BLaER1 treated with 17β-estradiol and CSF1 and Interleukin-3, amounts not matched to agents 10 nM and 100 nM (cell line): ENCODE measurements around the gene ICAM5.

ENCODE experiments used
- H3K27ac ChIP-seq, 11 experiments: shearing (Covaris generic); formaldehyde crosslinking; 2 replicates each; pipeline ENCODE4 v1.8.1; 2022
- H3K27me3 ChIP-seq, 11 experiments: shearing (Covaris generic); formaldehyde crosslinking; 2 replicates each; pipeline ENCODE4 v1.8.1; 2022
- H3K36me3 ChIP-seq, 11 experiments: shearing (Covaris generic); formaldehyde crosslinking; 2 replicates each; pipeline ENCODE4 v1.8.1; 2022
- H3K4me1 ChIP-seq, 10 experiments: shearing (Covaris generic); formaldehyde crosslinking; 2 replicates each; pipeline ENCODE4 v1.8.1; 2022
- H3K4me2 ChIP-seq, 11 experiments: shearing (Covaris generic); formaldehyde crosslinking; 2 replicates each; pipeline ENCODE4 v1.8.1; 2022
- H3K4me3 ChIP-seq, 10 experiments: shearing (Covaris generic); formaldehyde crosslinking; 2 replicates each; pipeline ENCODE4 v1.8.1; 2022
- H3K9ac ChIP-seq, 11 experiments: shearing (Covaris generic); formaldehyde crosslinking; 2 replicates each; pipeline ENCODE4 v1.8.1; 2022
- H3K9me3 ChIP-seq, 11 experiments: shearing (Covaris generic); formaldehyde crosslinking; replicated peaks in 1 of 11; 2 replicates each; pipeline ENCODE4 v1.8.1; 2022
- H4K20me1 ChIP-seq, 11 experiments: shearing (Covaris generic); formaldehyde crosslinking; 2 replicates each; pipeline ENCODE4 v1.8.1; 2022
- Cebpa-rat ChIP-seq, 11 experiments: shearing (Covaris generic); IDR thresholded peaks; 2 replicates each; pipeline ENCODE4 v1.8.1; 2022

ICAM5 gene

DNA sequence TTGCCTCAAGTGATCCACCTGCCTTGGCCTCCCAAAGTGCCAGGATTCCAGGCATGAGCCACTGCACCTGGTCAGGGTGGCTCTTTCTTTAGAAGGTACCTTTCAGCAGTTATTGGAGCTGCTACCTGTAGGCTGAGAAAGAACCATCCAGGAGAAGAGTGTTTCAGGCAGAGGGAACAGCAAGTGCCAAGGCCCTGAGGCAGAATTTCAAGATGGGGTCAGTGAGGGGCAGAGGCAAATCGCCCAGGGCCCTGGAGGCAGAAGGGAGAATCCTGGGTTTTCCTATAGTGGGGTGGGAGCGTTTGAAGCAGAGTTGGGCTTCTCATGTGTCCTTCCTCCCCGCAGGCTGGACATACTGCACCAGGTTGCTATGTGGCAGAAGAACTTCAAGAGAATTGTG lies 35.5 kb upstream of the ICAM5 start:
- no peaks in the 10 kb centered on the region for H3K9me3 ChIP-seq
- H3K27me3 ChIP-seq, result no peaks in the 10 kb centered on the region
- H3K4me2 ChIP-seq, result peak overlapping the region in 6 of 11 experiments; percentile 10 to 98 (median 96); a peak in 4 of 22 replicates
- no peak overlapping the region for H3K27ac ChIP-seq
- peaks cover 21 to 35% (median 31%) of the 10 kb centered on the region in 10 experiments for H3K4me1 ChIP-seq
- TF ChIP-seq Cebpa-rat (IDR thresholded peaks at IDR 0.05), result no peak
- H3K4me3 ChIP-seq, result 0 out of 20 replicates have a peak overlapping the region, but pooled peaks of 1 of the 10 experiments have one; percentile 91
- peaks cover 0 to 63% (median 36%) of the 10 kb centered on the region in 11 experiments; a peak in 19 of 22 replicates for H4K20me1 ChIP-seq
- H3K36me3 ChIP-seq, result peaks cover 49 to 62% (median 54%) of the 10 kb centered on the region in 11 experiments
- peak overlapping the region in 5 of 11 experiments; percentile 1 to 89 (median 14); a peak in 5 of 22 replicates for H3K9ac ChIP-seq

GRCh38 chr19:10255358-10255757 lies 34.4 kb upstream of the ICAM5 start:
- H3K27ac ChIP-seq, result no peak overlapping the region
- no peaks in the 10 kb centered on the region for H3K27me3 ChIP-seq
- H3K4me3 ChIP-seq, result no peak overlapping the region
- peaks cover 21 to 39% (median 31%) of the 10 kb centered on the region in 10 experiments for H3K4me1 ChIP-seq
- H3K36me3 ChIP-seq, result peaks cover 54 to 71% (median 62%) of the 10 kb centered on the region in 11 experiments
- TF ChIP-seq Cebpa-rat (IDR thresholded peaks at IDR 0.05), result no peak
- H4K20me1 ChIP-seq, result peaks cover 0 to 70% (median 37%) of the 10 kb centered on the region in 11 experiments; a peak in 19 of 22 replicates
- no peaks in the 10 kb centered on the region for H3K9me3 ChIP-seq
- H3K4me2 ChIP-seq, result no peak overlapping the region
- no peak overlapping the region; a peak in 1 of 22 replicates for H3K9ac ChIP-seq

GRCh38 chr19:10256551-10256950 lies 33.2 kb upstream of the ICAM5 start:
- peaks cover 13 to 42% (median 27%) of the 10 kb centered on the region in 10 experiments for H3K4me1 ChIP-seq
- H3K4me3 ChIP-seq, result no peak overlapping the region
- H3K9ac ChIP-seq, result no peak overlapping the region
- H4K20me1 ChIP-seq, result peaks cover 0 to 74% (median 37%) of the 10 kb centered on the region in 11 experiments; a peak in 19 of 22 replicates
- no peaks in the 10 kb centered on the region for H3K27me3 ChIP-seq
- no peak overlapping the region for H3K27ac ChIP-seq
- H3K36me3 ChIP-seq, result peaks cover 54 to 74% (median 63%) of the 10 kb centered on the region in 11 experiments
- H3K9me3 ChIP-seq, result no peaks in the 10 kb centered on the region
- H3K4me2 ChIP-seq, result no peak overlapping the region
- no peak for TF ChIP-seq Cebpa-rat (IDR thresholded peaks at IDR 0.05)

DNA sequence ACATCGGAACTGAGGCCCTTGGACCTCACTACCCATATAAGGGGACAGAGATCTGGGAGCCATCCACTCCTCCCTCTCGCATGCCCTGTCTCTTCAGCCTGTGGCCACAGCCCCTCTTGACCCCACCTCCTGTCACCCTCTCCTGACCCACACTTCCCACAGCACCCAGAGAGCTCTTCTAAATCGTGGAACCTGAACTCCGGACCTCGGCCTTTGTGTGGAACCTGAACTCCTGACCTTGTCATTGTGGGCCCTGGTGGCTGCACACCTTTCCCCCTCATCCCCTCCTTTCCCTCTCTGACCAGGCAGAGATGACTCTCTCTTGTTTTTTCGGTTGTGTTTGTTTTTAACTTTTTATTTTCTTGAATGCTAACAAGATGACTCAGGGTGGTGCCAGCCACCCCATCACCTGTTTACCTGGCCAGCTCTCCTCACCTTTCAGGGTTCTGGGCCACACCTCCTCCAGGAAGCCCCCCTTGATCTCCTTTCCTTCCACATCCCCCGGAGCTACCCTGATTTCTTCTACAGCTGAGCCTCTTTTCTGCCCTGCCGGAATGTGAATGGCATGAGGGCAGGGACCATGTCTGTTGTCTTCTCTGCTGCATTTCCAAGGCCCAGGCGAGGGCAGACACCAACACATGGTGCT lies 32.7 kb upstream of the ICAM5 start:
- no peak overlapping the region for H3K9ac ChIP-seq
- H3K4me1 ChIP-seq, result peaks cover 13 to 47% (median 29%) of the 10 kb centered on the region in 10 experiments
- H3K36me3 ChIP-seq, result peaks cover 54 to 74% (median 63%) of the 10 kb centered on the region in 11 experiments
- no peaks in the 10 kb centered on the region for H3K9me3 ChIP-seq
- H3K4me3 ChIP-seq, result no peak overlapping the region
- H3K4me2 ChIP-seq, result no peak overlapping the region
- H3K27ac ChIP-seq, result no peak overlapping the region
- H3K27me3 ChIP-seq, result no peaks in the 10 kb centered on the region
- H4K20me1 ChIP-seq, result peaks cover 0 to 74% (median 37%) of the 10 kb centered on the region in 11 experiments; a peak in 19 of 22 replicates
- no peak for TF ChIP-seq Cebpa-rat (IDR thresholded peaks at IDR 0.05)

DNA sequence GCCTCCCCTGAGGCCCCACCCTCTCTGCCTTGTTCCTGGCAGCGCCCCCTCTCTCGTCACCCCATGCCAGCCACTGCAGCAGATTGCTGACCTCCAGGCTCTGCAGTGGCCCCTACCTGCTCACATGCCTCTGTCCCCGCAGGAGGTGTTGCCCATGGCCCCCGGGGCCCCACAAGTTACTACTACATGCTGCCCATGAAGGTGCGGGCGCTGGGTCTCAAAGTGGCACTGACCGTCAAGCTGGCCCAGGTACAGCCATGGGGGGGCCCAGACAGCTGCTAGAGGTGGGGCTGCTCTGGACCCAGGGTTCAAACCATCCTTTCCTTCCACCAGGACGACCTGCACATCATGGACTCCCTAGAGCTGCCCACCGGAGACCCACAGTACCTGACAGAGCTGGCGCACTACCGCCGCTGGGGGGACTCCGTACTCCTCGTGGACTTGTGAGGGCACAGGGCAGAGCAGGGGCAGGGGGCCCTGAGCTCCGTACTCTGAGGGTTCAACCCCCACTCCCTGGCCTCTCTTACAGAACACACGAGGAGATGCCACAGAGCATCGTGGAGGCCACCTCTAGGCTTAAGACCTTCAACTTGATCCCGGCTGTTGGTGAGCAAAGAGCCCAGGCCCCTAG lies 31.6 kb upstream of the ICAM5 start:
- H3K27me3 ChIP-seq, result no peaks in the 10 kb centered on the region
- no peak for TF ChIP-seq Cebpa-rat (IDR thresholded peaks at IDR 0.05)
- peaks cover 5 to 39% (median 24%) of the 10 kb centered on the region in 10 experiments for H3K4me1 ChIP-seq
- no peaks in the 10 kb centered on the region for H3K9me3 ChIP-seq
- H3K27ac ChIP-seq, result no peak overlapping the region
- no peak overlapping the region for H3K9ac ChIP-seq
- no peak overlapping the region for H3K4me3 ChIP-seq
- H3K36me3 ChIP-seq, result peaks cover 54 to 71% (median 63%) of the 10 kb centered on the region in 11 experiments
- no peak overlapping the region for H3K4me2 ChIP-seq
- H4K20me1 ChIP-seq, result peaks cover 0 to 66% (median 37%) of the 10 kb centered on the region in 11 experiments; a peak in 18 of 22 replicates

DNA sequence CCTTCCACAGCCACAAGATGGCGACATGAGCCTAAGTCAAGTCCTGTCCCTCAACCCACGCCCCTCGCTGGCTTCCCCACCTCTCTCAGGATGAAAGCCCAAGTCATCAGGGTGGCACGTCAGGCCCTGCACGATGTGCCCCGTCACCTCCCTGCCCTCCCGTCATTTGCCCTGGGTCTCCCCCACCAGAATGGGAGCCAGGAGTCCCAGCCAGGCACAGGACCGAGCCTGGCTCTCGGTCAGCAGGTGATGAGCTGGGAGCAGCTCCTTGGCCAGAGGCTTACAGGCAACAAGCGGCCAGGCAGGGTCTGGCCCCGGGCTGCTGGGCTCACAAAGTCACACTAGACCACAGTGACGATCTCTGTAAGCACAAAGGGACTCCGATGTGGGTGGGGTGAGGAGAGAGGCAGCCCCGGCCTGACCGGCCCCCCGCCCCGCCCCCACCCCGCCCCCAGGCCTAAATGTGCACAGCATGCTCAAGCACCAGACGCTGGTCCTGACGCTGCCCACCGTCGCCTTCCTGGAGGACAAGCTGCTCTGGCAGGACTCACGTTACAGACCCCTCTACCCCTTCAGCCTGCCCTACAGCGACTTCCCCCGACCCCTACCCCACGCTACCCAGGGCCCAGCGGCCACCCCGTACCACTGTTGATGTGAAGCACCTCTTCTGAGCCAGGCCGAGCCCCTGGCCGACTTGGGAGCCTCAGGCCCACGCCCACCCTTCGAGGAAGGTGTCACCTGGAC lies 30.4 kb upstream of the ICAM5 start:
- Histone ChIP-seq H3K4me2 (no peak overlapping the region), H3K27me3 (no peaks in the 10 kb centered on the region), H3K27ac (no peak overlapping the region), H3K4me3 (no peak overlapping the region), H3K36me3 (peaks cover 48 to 60% (median 53%) of the 10 kb centered on the region in 11 experiments), H4K20me1 (peaks cover 0 to 54% (median 28%) of the 10 kb centered on the region in 11 experiments; a peak in 17 of 22 replicates), H3K9me3 (no peaks in the 10 kb centered on the region), H3K9ac (0 out of 22 replicates have a peak overlapping the region, but pooled peaks of 2 of the 11 experiments have one; percentile 5 to 18), H3K4me1 (peaks cover 0 to 28% (median 15%) of the 10 kb centered on the region in 10 experiments; a peak in 13 of 20 replicates)
- TF ChIP-seq Cebpa-rat (IDR thresholded peaks at IDR 0.05), result no peak

GRCh38 chr19:10260141-10260584 lies 29.6 kb upstream of the ICAM5 start:
- H3K36me3 ChIP-seq, result peaks cover 40 to 51% (median 45%) of the 10 kb centered on the region in 11 experiments
- H4K20me1 ChIP-seq, result peaks cover 0 to 46% (median 23%) of the 10 kb centered on the region in 11 experiments; a peak in 17 of 22 replicates
- no peak for TF ChIP-seq Cebpa-rat (IDR thresholded peaks at IDR 0.05)
- H3K9ac ChIP-seq, result peak overlapping the region in 3 of 11 experiments; percentile 5 to 32 (median 18); a peak in 1 of 22 replicates
- no peak overlapping the region for H3K4me3 ChIP-seq
- H3K27ac ChIP-seq, result no peak overlapping the region
- H3K27me3 ChIP-seq, result no peaks in the 10 kb centered on the region
- peaks cover 0 to 25% (median 14%) of the 10 kb centered on the region in 10 experiments; a peak in 14 of 20 replicates for H3K4me1 ChIP-seq
- H3K4me2 ChIP-seq, result no peak overlapping the region
- H3K9me3 ChIP-seq, result no peaks in the 10 kb centered on the region

GRCh38 chr19:10262771-10263170 lies 27.0 kb upstream of the ICAM5 start:
- 0 out of 22 replicates have a peak overlapping the region, but pooled peaks of 1 of the 11 experiments have one; percentile 1 for H3K4me2 ChIP-seq
- H3K9me3 ChIP-seq, result no peaks in the 10 kb centered on the region
- H3K36me3 ChIP-seq, result peaks cover 16 to 26% (median 21%) of the 10 kb centered on the region in 11 experiments
- no peak overlapping the region for H3K27ac ChIP-seq
- H3K4me3 ChIP-seq, result no peak overlapping the region
- peaks cover 0 to 33% (median 15%) of the 10 kb centered on the region in 10 experiments; a peak in 16 of 20 replicates for H3K4me1 ChIP-seq
- peaks cover 0 to 22% (median 14%) of the 10 kb centered on the region in 11 experiments; a peak in 17 of 22 replicates for H4K20me1 ChIP-seq
- no peaks in the 10 kb centered on the region for H3K27me3 ChIP-seq
- no peak for TF ChIP-seq Cebpa-rat (IDR thresholded peaks at IDR 0.05)
- no peak overlapping the region for H3K9ac ChIP-seq
